SK-N-MC (cell line): Measurements from ENCODE around the gene DDX46.
"Not testable (repeated sequence)": the region's sequence is repeated elsewhere in the genome, so short reads cannot be mapped to it uniquely, and the experiment has no call there.

Source experiments
- DNase-seq: peaks from one replicate; pipeline ENCODE4 v3.0.0-alpha.2; 2011; ENCODE audit warnings: low read depth, low spot score
- H3K27ac ChIP-seq: fragments of 200-600 bp; sonication (generic); 2 replicates; pipeline ENCODE4 v1.5.1; 2016; ENCODE audit warnings: mixed run types
- H3K36me3 ChIP-seq: fragments of 200-600 bp; sonication (generic); 2 replicates; pipeline ENCODE4 v1.6.1; 2017; ENCODE audit warnings: antibody characterized with exemption, low read length, mixed read lengths; ENCODE audit not compliant: insufficient read depth
- H3K4me3 ChIP-seq: fragments of 200-600 bp; sonication (generic); 2 replicates; pipeline ENCODE4 v1.5.1; 2016
- H3K9ac ChIP-seq: fragments of 200-600 bp; sonication (generic); 2 replicates; pipeline ENCODE4 v1.8.0; 2017; ENCODE audit warnings: mixed run types, mixed read lengths; ENCODE audit not compliant: insufficient read length
- H3K9me3 ChIP-seq: fragments of 200-600 bp; sonication (generic); 2 replicates; pipeline ENCODE4 v1.6.1; 2017; ENCODE audit warnings: low read depth, mild to moderate bottlenecking, antibody characterized with exemption, low read length, moderate library complexity, mixed read lengths
- EZH2 ChIP-seq: fragments of 200-600 bp; sonication (generic); IDR thresholded peaks from one replicate; pipeline ENCODE4 v1.6.1; 2017; ENCODE audit warnings: antibody characterized with exemption
- FOXP2 ChIP-seq: optimal IDR thresholded peaks from 2 replicates; pipeline ENCODE3; 2011; ENCODE audit warnings: mild to moderate bottlenecking, moderate library complexity; ENCODE audit not compliant: insufficient read depth; ENCODE audit errors: extremely low read length, control extremely low read depth
- POLR2AphosphoS5 ChIP-seq: IDR thresholded peaks from 2 replicates; pipeline ENCODE4 v1.6.1; 2012; ENCODE audit warnings: mild to moderate bottlenecking, low read depth, low read length, borderline replicate concordance

DDX46 gene

GRCh38 chr5:134821841-134822240, 63.3 kb downstream of the DDX46 start:
- H3K36me3 ChIP-seq, result peaks cover 67% of the 10 kb centered on the region
- TF ChIP-seq FOXP2 (no peak), POLR2AphosphoS5 (no peak), EZH2 (no peak)

GRCh38 chr5:134824681-134825080, 66.1 kb downstream of the DDX46 start:
- Histone ChIP-seq H3K9me3 (no peaks in the 10 kb centered on the region), H3K27ac (peak overlapping the region; percentile 88), H3K36me3 (peaks cover 72% of the 10 kb centered on the region), H3K4me3 (peak overlapping the region; percentile 51), H3K9ac (peak overlapping the region; percentile 37)
- DNase-seq, result peak; percentile 66
- no peak for TF ChIP-seq FOXP2
- no peak for TF ChIP-seq EZH2
- no peak for TF ChIP-seq POLR2AphosphoS5

More at GRCh38 chr5:134821841-134822240, 63.3 kb downstream of the DDX46 start:
- no peak overlapping the region for H3K4me3 ChIP-seq
- no peak overlapping the region for H3K9ac ChIP-seq
- no peak overlapping the region for H3K27ac ChIP-seq
- no peak for DNase-seq
- H3K9me3 ChIP-seq, result no peaks in the 10 kb centered on the region

- Histone ChIP-seq H3K27ac (peak overlapping the region; percentile 88), H3K36me3 (peaks cover 67% of the 10 kb centered on the region), H3K9ac (peak overlapping the region; percentile 37), H3K4me3 (peak overlapping the region; percentile 51), H3K9me3 (no peaks in the 10 kb centered on the region)
- no peak for TF ChIP-seq POLR2AphosphoS5
- TF ChIP-seq FOXP2, result no peak
- no peak for TF ChIP-seq EZH2
- no peak for DNase-seq
Observed at GRCh38 chr5:134825212-134825611, 66.6 kb downstream of the DDX46 start.

DNA sequence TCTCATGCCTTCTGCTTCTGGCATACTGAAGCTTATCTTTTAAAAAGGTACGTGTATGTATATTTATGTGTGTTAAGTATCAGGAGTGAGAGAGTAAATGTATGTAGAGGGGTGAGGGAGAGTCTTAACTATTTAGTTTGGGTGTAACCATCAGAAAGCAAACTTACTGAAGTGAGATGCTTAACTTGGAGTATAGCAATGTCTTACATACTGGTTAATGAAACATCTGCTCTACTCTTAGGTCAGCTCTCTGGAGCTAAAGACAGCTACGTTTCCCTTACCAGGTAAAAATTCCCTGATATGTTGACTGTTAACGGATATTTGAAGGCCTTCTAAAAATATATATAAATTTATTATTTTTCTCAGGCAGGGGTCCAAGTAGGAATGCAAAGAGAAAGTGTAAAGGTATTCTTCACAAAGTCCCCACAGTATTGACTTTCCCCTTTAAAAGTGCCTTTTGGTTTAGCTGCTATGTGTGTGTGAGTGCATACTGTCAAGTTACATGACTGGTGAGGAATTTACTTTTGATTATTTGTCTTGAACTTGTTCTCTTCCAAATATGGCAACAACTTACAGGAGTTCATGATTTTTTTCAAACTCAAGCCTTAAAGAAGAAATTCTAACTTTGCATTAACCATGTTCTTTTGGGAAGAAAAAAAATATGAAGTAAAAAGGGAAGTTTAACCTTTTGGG, 74.9 kb downstream of the DDX46 start:
- Histone ChIP-seq H3K36me3 (peaks cover 46% of the 10 kb centered on the region), H3K4me3 (no peak overlapping the region), H3K9ac (no peak overlapping the region), H3K9me3 (no peaks in the 10 kb centered on the region), H3K27ac (no peak overlapping the region)
- DNase-seq, result no peak
- no peak for TF ChIP-seq FOXP2
- TF ChIP-seq EZH2, result no peak

DNA sequence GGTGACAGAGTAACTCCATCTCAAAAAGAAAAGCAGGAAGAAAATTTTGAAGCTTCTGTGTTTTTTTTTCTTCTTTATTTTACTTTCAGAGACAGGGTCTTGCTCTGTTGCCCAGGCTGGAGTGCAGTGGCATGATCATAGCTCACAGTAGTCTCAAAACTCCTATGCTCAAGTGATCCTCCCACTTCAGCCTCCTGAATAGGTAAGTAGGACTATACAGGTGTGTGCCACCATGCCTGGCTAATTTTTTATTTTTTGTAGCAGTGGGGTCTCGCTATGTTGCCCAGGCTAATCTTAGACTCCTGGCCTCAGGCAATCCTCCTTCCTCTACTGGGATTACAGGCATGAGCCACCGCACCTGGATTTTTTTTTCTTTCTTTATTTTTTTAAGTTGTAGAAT, 77.0 kb downstream of the DDX46 start:
- DNase-seq, result no peak
- no peaks in the 10 kb centered on the region for H3K9me3 ChIP-seq
- H3K4me3 ChIP-seq, result no peak overlapping the region
- no peak for TF ChIP-seq FOXP2
- TF ChIP-seq POLR2AphosphoS5, result no peak
- TF ChIP-seq EZH2, result no peak
- H3K27ac ChIP-seq, result no peak overlapping the region
- no peak overlapping the region for H3K9ac ChIP-seq
- H3K36me3 ChIP-seq, result peaks cover 52% of the 10 kb centered on the region

- Histone ChIP-seq H3K9me3 (no peaks in the 10 kb centered on the region), H3K4me3 (no peak overlapping the region), H3K36me3 (peaks cover 48% of the 10 kb centered on the region), H3K27ac (no peak overlapping the region), H3K9ac (no peak overlapping the region)
- no peak for DNase-seq
- TF ChIP-seq POLR2AphosphoS5 (no peak), FOXP2 (no peak), EZH2 (no peak)
Observed at GRCh38 chr5:134837530-134838181, 79.1 kb downstream of the DDX46 start.

GRCh38 chr5:134838361-134838760, 79.8 kb downstream of the DDX46 start:
- not testable (repeated sequence) for H3K9ac ChIP-seq, H3K4me3 ChIP-seq, H3K9me3 ChIP-seq, DNase-seq, H3K27ac ChIP-seq
- peaks cover 44% of the 10 kb centered on the region for H3K36me3 ChIP-seq

- TF ChIP-seq POLR2AphosphoS5 (no peak), FOXP2 (no peak), EZH2 (no peak)
- DNase-seq, result no peak
- H3K9me3 ChIP-seq, result no peaks in the 10 kb centered on the region
- H3K27ac ChIP-seq, result peak overlapping the region; percentile 54; the same call in 1 of the 2 replicates
- no peak overlapping the region for H3K4me3 ChIP-seq
- peaks cover 31% of the 10 kb centered on the region for H3K36me3 ChIP-seq
- H3K9ac ChIP-seq, result no peak overlapping the region
Observed at GRCh38 chr5:134840811-134841210, 82.2 kb downstream of the DDX46 start.

DNA sequence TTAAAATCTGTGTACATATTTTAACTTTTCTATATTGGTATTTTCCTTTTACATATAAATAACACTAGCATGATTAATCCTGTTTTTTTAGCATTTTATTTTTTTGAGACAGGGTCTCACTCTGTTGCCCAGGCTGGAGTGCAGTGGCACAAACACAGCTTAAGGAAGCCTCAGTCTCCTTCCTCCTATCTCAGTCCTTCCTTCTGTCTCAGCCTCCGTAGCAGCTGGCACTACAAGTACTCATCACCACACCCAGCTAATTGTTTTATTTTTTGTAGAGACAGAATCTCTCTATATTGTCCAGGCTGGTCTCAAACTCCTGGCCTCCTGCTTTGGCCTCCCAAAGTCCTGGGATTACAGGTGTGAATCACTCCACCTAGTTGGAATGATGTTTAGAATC, 85.7 kb downstream of the DDX46 start:
- no peak for TF ChIP-seq EZH2
- no peak for TF ChIP-seq POLR2AphosphoS5
- no peak for TF ChIP-seq FOXP2
- no peak overlapping the region for H3K9ac ChIP-seq
- H3K9me3 ChIP-seq, result no peaks in the 10 kb centered on the region
- peaks cover 31% of the 10 kb centered on the region for H3K36me3 ChIP-seq
- H3K27ac ChIP-seq, result 0 out of 2 replicates have a peak overlapping the region, but pooled peaks have one; percentile 5
- no peak for DNase-seq
- no peak overlapping the region for H3K4me3 ChIP-seq
